GM12878 (cell line): ENCODE data around the gene NAV1.

Experiments
- CTCF ChIP-seq, 3 experiments: IDR thresholded peaks in 2 of 3; conservative IDR thresholded peaks in 1 of 3; 2 replicates each; pipeline ENCODE4 v1.5.1; 2011; ENCODE audit warnings: low read depth in 3 of 3, low read length in 3 of 3, mild to moderate bottlenecking in 3 of 3, control low read depth in 2 of 3, moderate library complexity in 2 of 3, inconsistent platforms in 1 of 3, mixed read lengths in 1 of 3; ENCODE audit not compliant: control insufficient read depth in 2 of 3, insufficient read depth in 1 of 3; ENCODE audit errors: extremely low read depth in 1 of 3
- IRF5 ChIP-seq: fragments of 450-650 bp; IDR thresholded peaks from 2 replicates; pipeline ENCODE4 v1.6.1; 2017; ENCODE audit warnings: borderline replicate concordance
- MAX ChIP-seq: IDR thresholded peaks from 2 replicates; pipeline ENCODE4 v1.6.1; 2012; ENCODE audit warnings: low read depth, low read length, improper control_type of control experiment
- MYC ChIP-seq: IDR thresholded peaks from 2 replicates; pipeline ENCODE4 v1.6.1; 2011; ENCODE audit warnings: mild to moderate bottlenecking, low read length, moderate library complexity, inconsistent platforms; ENCODE audit not compliant: insufficient read depth, insufficient replicate concordance, insufficient read length, severe bottlenecking
- RBBP5 ChIP-seq: fragments of 200-600 bp; sonication (generic); conservative IDR thresholded peaks from 2 replicates; pipeline ENCODE4 v1.6.1; 2016
- REST ChIP-seq: IDR thresholded peaks from 2 replicates; pipeline ENCODE4 v1.6.1; 2012; ENCODE audit warnings: mild to moderate bottlenecking, low read depth, low read length
- SRF ChIP-seq, 2 experiments: IDR thresholded peaks; 2 replicates each; pipeline ENCODE4 v1.6.1; 2011; ENCODE audit warnings: low read depth in 2 of 2, low read length in 2 of 2, mild to moderate bottlenecking in 1 of 2, moderate library complexity in 1 of 2
- SUZ12 ChIP-seq: fragments of 200-600 bp; sonication (generic); IDR thresholded peaks from one replicate; pipeline ENCODE4 v1.6.1; 2018; ENCODE audit warnings: antibody characterized with exemption, mild to moderate bottlenecking; ENCODE audit not compliant: unreplicated experiment
- YY1 ChIP-seq: IDR thresholded peaks from 2 replicates; pipeline ENCODE4 v1.6.1; 2011; ENCODE audit warnings: low read depth, mild to moderate bottlenecking, low read length
- ZBTB4 ChIP-seq: fragments of 450-650 bp; formaldehyde crosslinking; IDR thresholded peaks from 2 replicates; pipeline ENCODE4 v1.4.0; 2022; ENCODE audit warnings: mild to moderate bottlenecking, moderate library complexity

- TF ChIP-seq ZBTB4 (CRISPR knock-in tag) (no peak), SUZ12 (no peak), YY1 (no peak), IRF5 (no peak), MYC (no peak), SRF (IDR thresholded peaks at IDR 0.05; ENCODE audit: low read depth in 2 of 2, low read length in 2 of 2) (no peak), REST (no peak), MAX (no peak), RBBP5 (no peak), CTCF (IDR thresholded peaks at IDR 0.05 in 2 of 3, conservative IDR thresholded peaks at IDR 0.05 in 1 of 3; ENCODE audit: control insufficient read depth in 2 of 3, extremely low read depth in 1 of 3, insufficient read depth in 1 of 3, low read depth in 3 of 3, low read length in 3 of 3) (no peak)
Observed at GRCh38 chr1:201556841-201557571, 18.1 kb downstream of the NAV1 start.
